ENCODE results near the gene SCAF8.

Gene SCAF8

GRCh38 chr6:154814063-154814462, 80.8 kb downstream of the SCAF8 start:
- no peak for DNase-seq (ENCODE audit: low read depth)
- no peak for TF ChIP-seq CTCF (conservative IDR thresholded peaks at IDR 0.05; ENCODE audit: low read depth, low read length)
- no peak overlapping the region for H3K4me3 ChIP-seq (ENCODE audit: low read depth, low read length)

- no peak for TF ChIP-seq CTCF (conservative IDR thresholded peaks at IDR 0.05; ENCODE audit: low read depth, low read length)
- H3K4me3 ChIP-seq (ENCODE audit: low read depth, low read length) = no peak overlapping the region
- DNase-seq (ENCODE audit: low read depth) = peak; percentile 60
Observed at GRCh38 chr6:154815938-154816820, 83.0 kb downstream of the SCAF8 start.

DNA sequence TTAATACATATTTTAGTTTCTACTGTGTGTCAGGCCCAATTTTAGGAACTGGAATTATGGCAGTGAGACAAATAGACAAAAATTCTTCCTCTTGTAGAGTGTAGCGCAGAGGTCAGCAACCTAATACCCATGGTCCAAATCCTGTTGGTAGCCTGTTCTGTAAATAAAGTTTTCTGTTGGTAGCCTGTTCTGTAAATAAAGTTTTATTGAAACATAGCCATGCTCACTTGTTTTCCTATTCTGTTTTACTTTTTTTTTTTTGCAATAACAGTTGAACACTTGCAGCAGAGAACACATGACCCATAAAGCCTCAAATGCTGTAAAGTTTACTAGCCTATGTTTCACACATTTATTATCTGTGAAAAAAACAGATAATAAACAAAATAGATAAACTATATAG, 87.9 kb downstream of the SCAF8 start:
- TF ChIP-seq CTCF (conservative IDR thresholded peaks at IDR 0.05; ENCODE audit: low read depth, low read length) = no peak
- no peak overlapping the region for H3K4me3 ChIP-seq (ENCODE audit: low read depth, low read length)

GRCh38 chr6:154821638-154822037, 88.4 kb downstream of the SCAF8 start:
- no peak overlapping the region for H3K4me3 ChIP-seq (ENCODE audit: low read depth, low read length)
- TF ChIP-seq CTCF (conservative IDR thresholded peaks at IDR 0.05; ENCODE audit: low read depth, low read length) = no peak
- DNase-seq (ENCODE audit: low read depth) = no peak

More for the DNA sequence above, 87.9 kb downstream of the SCAF8 start:
- no peak for DNase-seq (ENCODE audit: low read depth)

DNA sequence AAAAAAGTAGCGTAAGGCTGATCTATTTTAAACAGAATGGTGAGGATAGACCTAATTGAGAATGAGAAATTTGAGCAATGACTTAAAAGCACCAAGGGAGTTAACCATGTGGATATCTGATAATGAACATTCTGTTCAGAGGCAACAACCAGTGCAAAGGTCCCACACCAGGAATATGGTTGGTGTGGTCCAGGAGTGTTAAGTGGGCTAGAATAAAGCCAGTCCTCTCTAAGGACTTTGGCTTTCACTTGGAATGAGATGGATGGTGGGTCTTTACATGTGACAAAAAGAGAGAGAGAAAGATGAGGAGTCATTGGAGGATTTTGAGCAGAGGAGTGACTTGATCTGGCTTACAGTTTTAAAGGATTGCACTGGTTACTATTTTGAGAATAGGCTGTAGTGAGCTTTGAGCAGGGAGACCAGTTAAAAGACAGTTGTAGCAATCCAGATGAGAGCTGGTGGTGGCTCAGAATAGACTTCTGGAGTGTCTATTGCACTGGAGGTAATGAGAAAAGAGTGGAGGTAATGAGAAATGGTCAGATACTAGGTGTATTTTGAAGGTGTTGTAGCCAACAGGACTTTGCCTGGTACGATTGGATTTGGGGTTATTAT, 89.8 kb downstream of the SCAF8 start:
- no peak for TF ChIP-seq CTCF (conservative IDR thresholded peaks at IDR 0.05; ENCODE audit: low read depth, low read length)
- DNase-seq (ENCODE audit: low read depth) = no peak
- no peak overlapping the region for H3K4me3 ChIP-seq (ENCODE audit: low read depth, low read length)

- DNase-seq (ENCODE audit: low read depth) = peak; percentile 46
- no peak for TF ChIP-seq CTCF (conservative IDR thresholded peaks at IDR 0.05; ENCODE audit: low read depth, low read length)
- no peak overlapping the region for H3K4me3 ChIP-seq (ENCODE audit: low read depth, low read length)
Observed at GRCh38 chr6:154824076-154824475, 90.9 kb downstream of the SCAF8 start.
